GM19193 (cell line): Measurements from ENCODE around the gene TPPP3.

Experiments
- POLR2A ChIP-seq: IDR thresholded peaks from 4 replicates; pipeline ENCODE4 v1.6.1; 2011; ENCODE audit not compliant: insufficient read depth, insufficient read length; ENCODE audit errors: extremely low read depth

Gene TPPP3

DNA sequence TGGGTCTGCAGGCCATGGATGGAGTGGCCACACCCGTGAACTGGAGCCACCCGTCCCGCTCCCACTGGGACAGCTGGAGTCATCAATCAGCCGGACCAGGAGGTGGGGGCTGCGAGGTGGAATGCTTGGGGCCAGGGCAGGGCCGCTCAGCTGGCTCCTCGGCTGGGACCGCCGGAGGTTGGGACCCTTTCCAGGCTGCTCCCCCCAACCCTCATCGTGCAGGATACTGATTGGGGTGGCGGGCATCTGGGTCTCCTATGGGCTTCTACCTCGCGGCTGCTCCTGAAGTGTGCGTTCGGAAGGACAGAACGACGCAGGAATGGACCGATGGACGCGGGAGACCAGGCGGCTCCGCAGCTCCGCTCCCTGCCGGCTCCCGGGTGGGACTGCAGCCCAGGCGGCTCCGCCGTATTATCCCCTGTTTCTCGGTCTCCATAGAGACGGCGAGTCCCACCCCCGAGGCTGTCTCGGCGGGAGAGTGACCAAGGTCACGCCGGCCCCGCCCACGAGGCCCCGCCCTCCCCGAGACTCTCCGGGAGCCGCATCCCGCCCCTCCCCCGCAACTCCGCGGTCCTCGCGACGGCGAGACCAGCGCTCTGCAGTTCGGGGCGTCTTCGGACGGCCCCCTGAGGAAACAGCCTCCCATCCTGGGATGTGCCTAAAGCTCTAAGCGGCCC lies at the start of gene TPPP3:
TSS of gene TPPP3 (minus strand) at position 388 of the 677 bp plus-strand sequence. CDS start 2,387 bp downstream, outside the sequence.
- no peak for TF ChIP-seq POLR2A

DNA sequence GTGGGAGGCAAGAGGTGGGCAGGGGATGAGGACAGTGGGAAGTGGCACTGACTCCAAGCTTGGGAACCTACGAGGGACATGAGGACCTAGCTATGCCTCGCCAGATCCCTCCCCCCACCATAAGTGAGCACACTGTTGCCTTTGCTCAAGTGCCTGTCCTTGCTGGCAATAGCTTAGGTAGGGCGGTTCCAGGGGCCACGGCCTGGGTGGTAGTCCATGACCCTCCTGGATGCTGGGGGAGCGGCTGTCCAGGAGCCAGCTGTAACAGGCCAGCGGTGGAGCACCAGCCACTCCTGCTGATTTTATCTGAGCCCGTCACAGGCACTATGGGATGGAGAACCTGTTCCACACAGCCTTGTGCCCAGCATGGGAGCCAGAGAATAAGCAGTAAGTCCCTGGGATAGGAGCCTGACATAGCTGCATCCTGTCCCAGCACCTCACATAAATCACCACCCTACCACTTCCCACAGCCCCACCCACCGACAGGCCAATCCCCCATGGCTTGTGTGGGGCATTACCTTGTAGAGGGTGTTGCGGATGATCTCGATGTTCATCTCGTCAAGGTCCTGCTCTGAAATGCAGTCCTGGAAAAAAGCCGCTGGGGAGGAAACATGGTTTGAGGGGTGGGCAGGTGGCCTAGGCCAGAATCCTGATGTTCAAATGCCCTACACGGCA lies 49.4 kb upstream of the TPPP3 start:
- no peak for TF ChIP-seq POLR2A

DNA sequence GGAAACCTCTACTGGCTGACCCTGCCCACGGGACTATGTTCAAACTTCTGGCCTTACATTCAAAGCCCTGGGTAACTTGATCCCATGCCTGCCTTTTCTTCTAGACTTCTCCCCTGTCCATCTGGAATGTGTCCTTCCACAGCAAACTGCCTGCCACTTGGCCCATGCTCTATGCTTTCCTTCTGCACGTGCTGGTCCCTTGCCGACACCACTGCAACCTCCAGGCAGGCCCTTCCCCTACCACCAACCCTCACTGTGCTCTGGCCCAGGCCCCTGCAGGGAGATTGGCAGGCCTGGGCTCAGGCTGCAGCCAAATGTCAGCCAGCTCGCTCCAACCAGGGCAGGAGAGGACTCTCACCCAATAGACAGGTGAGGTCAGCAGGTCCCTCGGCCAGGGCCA lies 48.6 kb upstream of the TPPP3 start:
- no peak for TF ChIP-seq POLR2A

DNA sequence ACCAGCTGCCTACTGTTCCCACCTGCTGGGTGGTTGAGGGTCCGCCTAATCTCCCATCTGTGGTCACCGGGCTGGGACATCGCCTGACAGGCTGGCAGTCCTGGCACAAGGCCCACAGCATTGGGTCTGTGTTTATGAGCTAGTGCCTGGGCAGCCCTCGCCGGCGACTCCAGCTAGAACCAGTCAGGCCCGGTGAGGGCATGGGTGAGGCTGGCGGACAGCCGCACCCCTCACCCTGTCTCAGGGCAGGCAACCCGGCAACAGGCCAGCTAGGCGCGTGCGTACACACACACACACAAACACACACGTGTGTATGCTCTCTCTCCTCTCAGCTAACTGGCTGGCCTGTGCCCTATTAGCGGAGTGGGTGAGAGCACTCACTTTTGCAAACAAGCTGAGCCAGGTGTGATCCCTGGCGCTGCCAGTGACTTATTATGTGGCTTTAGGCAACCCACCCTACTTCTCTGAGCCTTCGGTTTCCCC lies 48.0 kb upstream of the TPPP3 start:
- TF ChIP-seq POLR2A, result no peak

DNA sequence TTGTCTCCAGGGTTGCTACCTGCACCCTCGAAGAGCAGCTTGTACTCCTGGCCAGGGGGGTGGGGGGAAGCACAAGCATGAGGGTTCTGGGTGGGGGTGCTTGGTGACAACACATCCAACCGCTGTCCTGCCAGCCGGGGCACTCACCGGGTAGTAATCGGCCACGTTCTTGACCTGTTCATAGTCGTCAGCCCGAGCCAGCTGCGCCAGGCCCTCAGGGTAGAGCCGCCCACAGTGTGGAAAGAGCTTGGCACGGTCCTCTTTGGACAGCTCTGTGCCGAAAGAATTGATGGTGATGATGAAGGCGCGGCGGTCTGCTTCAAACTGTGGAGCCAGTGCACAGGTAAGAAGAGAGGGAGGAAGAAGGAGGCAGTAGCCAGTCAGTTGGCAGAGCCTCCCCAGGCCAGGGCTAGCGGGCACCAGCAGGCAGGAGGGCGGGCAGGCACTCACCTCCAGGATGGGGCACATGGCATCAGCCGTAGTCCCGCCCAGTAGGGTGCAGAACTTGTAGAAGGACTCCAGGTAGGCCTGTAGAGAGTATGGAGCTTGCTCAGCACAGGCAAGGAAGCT lies 45.6 kb upstream of the TPPP3 start:
- no peak for TF ChIP-seq POLR2A

DNA sequence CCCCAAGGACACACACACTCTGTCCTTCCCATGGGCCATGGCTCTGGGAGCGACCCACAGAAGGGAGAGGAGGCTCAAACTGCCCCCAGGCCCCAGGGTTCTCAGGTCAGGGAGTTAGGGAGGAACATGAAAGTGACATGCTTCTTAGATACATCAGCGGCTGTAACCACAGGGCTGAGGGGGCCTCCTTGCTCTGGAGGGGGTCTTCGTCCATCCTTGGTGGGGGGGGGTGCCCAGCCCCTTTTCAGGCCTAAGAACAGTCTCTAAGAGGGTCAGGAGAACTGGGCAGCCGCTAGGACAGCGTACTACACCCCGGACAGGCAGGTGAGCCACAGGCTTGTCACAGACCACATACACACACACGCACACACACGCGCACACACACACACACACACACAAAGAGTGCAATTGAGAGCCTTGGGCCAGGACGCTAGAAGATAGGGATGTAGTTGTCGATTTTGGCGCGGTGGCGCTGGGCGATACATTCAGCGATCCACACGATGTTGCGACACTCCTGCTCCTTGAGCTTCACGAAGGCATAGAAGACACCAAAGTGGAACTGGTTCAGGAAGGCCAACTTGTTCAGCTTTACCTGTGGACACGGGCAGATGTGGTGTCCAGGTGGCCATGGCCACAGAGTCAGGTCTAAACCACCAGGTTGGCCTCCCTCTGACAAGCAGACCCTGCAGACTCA lies 44.9 kb upstream of the TPPP3 start:
- TF ChIP-seq POLR2A, result no peak

DNA sequence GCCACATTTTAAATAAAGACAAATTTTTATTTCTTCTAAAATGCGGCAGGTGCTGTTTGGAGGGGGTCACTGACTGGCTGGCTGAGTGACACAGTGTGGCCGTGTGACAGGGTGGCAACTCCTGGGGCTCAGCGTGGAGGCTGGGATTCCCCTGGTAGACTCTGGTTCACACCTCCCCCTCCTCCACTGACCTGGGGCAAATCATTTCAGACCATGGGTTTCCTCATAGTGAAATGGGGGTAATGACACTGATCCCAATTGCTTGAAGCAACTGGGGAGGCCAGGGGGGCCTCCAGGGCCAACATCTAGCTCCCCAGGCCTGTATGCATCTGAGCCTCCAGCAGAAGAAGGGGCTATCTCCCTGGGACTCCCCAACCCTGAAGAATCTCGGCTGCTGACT lies 44.2 kb upstream of the TPPP3 start:
- no peak for TF ChIP-seq POLR2A

DNA sequence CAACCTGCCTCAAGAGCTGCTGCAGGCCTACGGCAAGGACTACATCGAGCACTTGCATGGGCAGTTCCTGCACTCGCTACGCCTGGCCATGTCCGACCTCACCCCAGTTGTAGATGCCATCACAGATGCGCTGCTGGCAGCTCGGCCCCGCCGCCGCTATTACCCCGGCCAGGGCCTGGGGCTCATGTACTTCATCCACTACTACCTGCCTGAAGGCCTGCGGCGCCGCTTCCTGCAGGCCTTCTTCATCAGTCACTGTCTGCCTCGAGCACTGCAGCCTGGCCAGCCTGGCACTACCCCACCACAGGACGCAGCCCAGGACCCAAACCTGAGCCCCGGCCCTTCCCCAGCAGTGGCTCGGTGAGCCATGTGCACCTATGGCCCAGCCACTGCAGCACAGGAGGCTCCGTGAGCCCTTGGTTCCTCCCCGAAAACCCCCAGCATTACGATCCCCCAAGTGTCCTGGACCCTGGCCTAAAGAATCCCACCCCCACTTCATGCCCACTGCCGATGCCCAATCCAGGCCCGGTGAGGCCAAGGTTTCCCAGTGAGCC lies 43.4 kb upstream of the TPPP3 start:
- no peak for TF ChIP-seq POLR2A

DNA sequence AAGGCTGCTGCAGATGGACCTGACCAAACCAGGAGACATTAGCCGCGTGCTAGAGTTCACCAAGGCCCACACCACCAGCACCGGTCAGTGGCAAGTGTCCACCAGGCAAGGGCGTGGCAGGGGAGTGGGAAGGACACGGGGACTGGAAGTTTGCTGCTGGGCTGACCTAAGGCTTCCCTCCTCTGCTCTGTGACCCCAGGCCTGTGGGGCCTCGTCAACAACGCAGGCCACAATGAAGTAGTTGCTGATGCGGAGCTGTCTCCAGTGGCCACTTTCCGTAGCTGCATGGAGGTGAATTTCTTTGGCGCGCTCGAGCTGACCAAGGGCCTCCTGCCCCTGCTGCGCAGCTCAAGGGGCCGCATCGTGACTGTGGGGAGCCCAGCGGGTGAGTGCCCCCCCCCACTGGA lies 42.5 kb upstream of the TPPP3 start:
- TF ChIP-seq POLR2A, result no peak

DNA sequence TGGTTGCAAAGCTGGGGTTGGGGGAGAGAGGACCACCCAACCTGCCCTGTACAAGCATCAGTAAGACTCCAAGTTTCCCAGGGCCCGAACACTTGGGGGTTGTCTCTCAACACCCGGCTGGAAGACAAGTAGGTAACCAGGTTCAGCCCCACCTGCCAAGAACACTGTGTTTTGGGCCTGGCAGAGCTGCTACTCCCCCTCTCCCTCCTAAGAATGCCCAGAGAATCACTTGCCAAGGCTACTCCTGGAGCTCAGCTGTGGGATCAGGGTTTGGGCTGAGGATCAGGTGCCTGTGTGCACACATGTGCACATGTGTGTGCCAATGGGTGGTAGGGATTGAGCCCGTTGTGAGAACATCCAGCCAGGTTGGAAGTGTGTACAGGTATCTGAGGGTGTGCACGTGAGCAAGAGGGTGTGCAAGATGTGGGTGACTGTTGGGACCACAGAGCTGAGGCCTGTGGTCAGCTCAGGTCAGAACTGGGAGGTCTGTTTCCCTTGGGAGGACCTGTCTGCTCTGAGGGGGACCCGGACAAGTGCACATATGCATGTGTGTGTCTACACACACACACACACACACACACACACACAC lies 39.9 kb upstream of the TPPP3 start:
- TF ChIP-seq POLR2A, result no peak

DNA sequence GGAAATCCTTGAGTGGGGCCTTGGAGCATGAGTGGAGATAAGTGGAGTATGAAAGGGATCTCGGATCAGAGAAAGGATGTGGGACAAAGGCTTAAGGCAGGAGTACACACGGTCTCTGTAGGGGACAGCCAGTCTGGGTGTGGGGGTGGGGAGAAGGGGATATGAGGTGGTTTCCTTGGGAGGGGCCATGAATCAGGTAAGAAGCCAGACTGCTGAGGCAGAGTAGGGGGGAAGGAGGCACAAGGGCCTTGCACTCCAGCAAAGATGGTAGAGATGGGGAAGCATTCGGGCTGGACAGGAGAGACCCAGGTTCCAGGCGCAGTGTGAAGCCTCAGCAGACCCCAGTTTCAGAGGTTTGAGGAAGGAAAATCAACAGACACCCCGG lies 39.2 kb upstream of the TPPP3 start:
- no peak for TF ChIP-seq POLR2A

DNA sequence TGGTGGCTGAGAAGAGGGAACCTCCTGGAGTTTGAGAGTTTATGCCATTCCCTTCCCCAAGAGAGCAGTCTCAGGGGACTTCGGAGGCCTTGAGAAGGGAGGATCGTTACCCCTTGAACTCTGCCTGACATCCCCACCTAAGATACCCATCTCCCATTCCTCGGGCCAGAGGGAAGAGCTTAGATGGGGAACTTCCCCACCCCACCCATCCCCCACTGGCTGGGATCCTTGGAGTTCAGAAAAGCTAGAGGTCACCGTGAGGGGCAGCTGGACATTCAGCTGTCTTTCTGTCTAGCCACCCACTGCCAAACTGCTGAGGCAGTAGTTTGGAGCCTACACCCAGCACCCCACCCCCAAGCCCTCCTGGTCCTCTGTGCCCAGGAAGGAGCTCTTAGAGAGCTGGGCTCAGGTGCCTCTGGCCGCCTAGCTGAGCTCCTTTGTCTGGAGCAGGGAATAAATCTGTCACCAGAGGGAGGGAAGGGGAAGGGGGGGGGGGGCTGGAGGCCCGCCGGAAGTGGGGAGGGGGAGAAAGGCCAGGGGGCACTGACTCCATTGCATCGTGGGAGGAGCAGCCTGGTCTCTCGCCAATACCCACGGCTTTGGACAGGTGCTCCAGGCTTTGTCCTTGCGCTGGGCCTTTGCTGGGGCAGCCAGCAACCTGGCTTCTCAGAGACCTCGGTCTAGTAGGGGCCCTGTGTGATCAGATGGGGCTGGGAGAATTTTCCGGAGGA lies 38.6 kb upstream of the TPPP3 start:
- no peak for TF ChIP-seq POLR2A

DNA sequence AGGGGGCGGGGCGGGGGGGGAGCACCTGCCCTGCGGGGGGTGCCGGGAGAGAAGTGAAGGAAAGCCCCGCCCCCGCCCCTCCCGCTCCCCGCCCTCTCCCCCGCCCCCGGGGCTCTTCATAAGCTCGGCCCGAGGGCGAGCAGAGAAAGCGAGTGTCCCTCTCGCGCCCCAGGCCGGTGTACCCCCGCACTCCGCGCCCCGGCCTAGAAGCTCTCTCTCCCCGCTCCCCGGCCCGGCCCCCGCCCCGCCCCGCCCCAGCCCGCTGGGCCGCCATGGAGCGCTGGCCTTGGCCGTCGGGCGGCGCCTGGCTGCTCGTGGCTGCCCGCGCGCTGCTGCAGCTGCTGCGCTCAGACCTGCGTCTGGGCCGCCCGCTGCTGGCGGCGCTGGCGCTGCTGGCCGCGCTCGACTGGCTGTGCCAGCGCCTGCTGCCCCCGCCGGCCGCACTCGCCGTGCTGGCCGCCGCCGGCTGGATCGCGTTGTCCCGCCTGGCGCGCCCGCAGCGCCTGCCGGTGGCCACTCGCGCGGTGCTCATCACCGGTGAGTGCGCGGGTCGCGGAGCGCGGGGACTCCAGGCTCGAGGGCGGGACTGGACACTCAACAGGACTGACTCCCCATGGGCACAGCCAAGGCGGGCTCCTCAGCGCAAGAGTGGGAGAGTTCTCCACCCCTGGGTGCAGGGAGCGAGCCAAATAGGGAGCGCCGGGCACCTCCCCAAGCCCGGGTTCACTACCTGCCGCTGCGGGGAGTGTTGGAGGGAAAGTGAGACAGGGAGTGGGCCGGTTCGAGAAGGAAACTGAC lies 37.9 kb upstream of the TPPP3 start, which contains the start of gene HSD11B2:
TSS of gene HSD11B2 (plus strand) at position 145 of the 798 bp plus-strand sequence. CDS start at position 273, 128 bp downstream.
- no peak for TF ChIP-seq POLR2A
